HL-60 (cell line): Measurements from ENCODE around the gene RGS7.

Experiments
- CTCF ChIP-seq: IDR thresholded peaks from one replicate; pipeline ENCODE4 v1.5.1; 2011; ENCODE audit warnings: low read length, control low read depth, inconsistent platforms; ENCODE audit not compliant: insufficient read depth
- GABPA ChIP-seq: IDR thresholded peaks from 2 replicates; pipeline ENCODE4 v1.6.1; 2012; ENCODE audit warnings: low read depth
- POLR2AphosphoS5 ChIP-seq: IDR thresholded peaks from 2 replicates; pipeline ENCODE4 v1.6.1; 2012; ENCODE audit warnings: low read depth
- REST ChIP-seq: IDR thresholded peaks from 2 replicates; pipeline ENCODE4 v1.6.1; 2012; ENCODE audit warnings: low read depth; ENCODE audit not compliant: insufficient replicate concordance
- SPI1 ChIP-seq: IDR thresholded peaks from 2 replicates; pipeline ENCODE4 v1.6.1; 2012; ENCODE audit warnings: low read depth, mild to moderate bottlenecking, borderline replicate concordance

GRCh38 chr1:241068359-241068758 is 288.6 kb downstream of the RGS7 start:
- TF ChIP-seq CTCF (no peak), GABPA (no peak), POLR2AphosphoS5 (no peak), REST (no peak), SPI1 (no peak)
